SK-N-SH (cell line): ENCODE data around the gene LAGE3. TPM values are rescaled to one million over a fixed set of nuclear protein-coding genes. Genes with fewer than 3 reads are reported as not detected.

ENCODE experiments used
- CTCF ChIA-PET: fragments of 300-600, 350-600 bp; formaldehyde crosslinking; extraction: SDS; loops from one replicate; lab custom pipeline; 2021; lab: Yijun Ruan, JAX
- POLR2A ChIA-PET: fragments of 350-600 bp; sonication (Branson Sonifier 250); formaldehyde crosslinking; extraction: SDS; loops from one replicate; lab custom pipeline; 2020; ENCODE audit warnings: antibody characterized with exemption, inconsistent platforms; lab: Yijun Ruan, JAX
- DNase-seq: peaks from one replicate; pipeline ENCODE4 v3.0.0; 2012
- H2AFZ ChIP-seq: fragments of 200-600 bp; sonication (generic); 2 replicates; pipeline ENCODE4 v1.8.1; 2016; ENCODE audit warnings: antibody characterized with exemption, mild to moderate bottlenecking, low read depth
- H3F3A ChIP-seq: fragments of 200-600 bp; sonication (generic); replicated peaks from 2 replicates; pipeline ENCODE3; 2016; ENCODE audit warnings: antibody characterized with exemption, mild to moderate bottlenecking; ENCODE audit not compliant: insufficient read depth
- H3K27ac ChIP-seq, 2 experiments: fragments of 200-500 bp in 1 of 2; fragments of 200-600 bp in 1 of 2; sonication (Bioruptor generic) in 1 of 2; sonication (generic), shearing (Covaris generic) in 1 of 2; 2 replicates each; pipeline versions ENCODE4 v1.5.1 to v1.6.1; 2014 to 2016; ENCODE audit warnings: low read depth in 2 of 2, inconsistent platforms in 1 of 2, low read length in 1 of 2, mild to moderate bottlenecking in 1 of 2, mixed read lengths in 1 of 2
- H3K27me3 ChIP-seq: fragments of 200-600 bp; sonication (generic), shearing (Covaris generic); 2 replicates; pipeline ENCODE4 v1.6.1; 2016; ENCODE audit warnings: mixed run types; ENCODE audit not compliant: insufficient read depth
- H3K36me3 ChIP-seq, 2 experiments: fragments of 200-500 bp in 1 of 2; fragments of 200-600 bp in 1 of 2; sonication (Bioruptor generic) in 1 of 2; sonication (generic) in 1 of 2; replicated peaks in 1 of 2; 2 replicates each; pipeline versions ENCODE3 to v1.5.1; 2014 to 2016; ENCODE audit warnings: low read length in 1 of 2, mild to moderate bottlenecking in 1 of 2; ENCODE audit not compliant: insufficient read depth in 2 of 2, control insufficient read depth in 1 of 2
- H3K4me1 ChIP-seq, 2 experiments: fragments of 200-500 bp in 1 of 2; fragments of 200-600 bp in 1 of 2; sonication (Bioruptor generic) in 1 of 2; sonication (generic), shearing (Covaris generic) in 1 of 2; 2 replicates each; pipeline versions ENCODE4 v1.5.1 to v1.6.1; 2014 to 2016; ENCODE audit warnings: low read depth in 1 of 2, low read length in 1 of 2, mixed run types in 1 of 2; ENCODE audit not compliant: insufficient read depth in 2 of 2, control insufficient read depth in 1 of 2
- H3K4me2 ChIP-seq: fragments of 200-600 bp; sonication (generic), shearing (Covaris generic); 2 replicates; pipeline ENCODE4 v1.6.1; 2017; ENCODE audit warnings: mixed run types
- H3K4me3 ChIP-seq, 2 experiments: fragments of 200-500 bp in 1 of 2; fragments of 200-600 bp in 1 of 2; sonication (Bioruptor generic) in 1 of 2; sonication (generic), shearing (Covaris generic) in 1 of 2; 2 replicates each; pipeline versions ENCODE4 v1.5.1 to v1.8.1; 2014 to 2016; ENCODE audit warnings: low read depth in 2 of 2, inconsistent platforms in 1 of 2, low read length in 1 of 2, mild to moderate bottlenecking in 1 of 2, mixed read lengths in 1 of 2, moderate library complexity in 1 of 2
- H3K79me2 ChIP-seq: fragments of 200-600 bp; sonication (generic); 2 replicates; pipeline ENCODE4 v1.8.1; 2017; ENCODE audit warnings: mild to moderate bottlenecking; ENCODE audit not compliant: insufficient read depth
- H3K9ac ChIP-seq: fragments of 200-600 bp; sonication (generic); 2 replicates; pipeline ENCODE4 v1.6.1; 2017; ENCODE audit warnings: mixed run types
- H3K9me2 ChIP-seq: fragments of 200-600 bp; sonication (generic); 2 replicates; pipeline ENCODE4 v1.6.1; 2017; ENCODE audit warnings: mixed run types
- H3K9me3 ChIP-seq: fragments of 200-600 bp; sonication (generic); 2 replicates; pipeline ENCODE4 v1.6.1; 2017; ENCODE audit warnings: mixed run types, mild to moderate bottlenecking, moderate library complexity
- H4K20me1 ChIP-seq: fragments of 200-600 bp; sonication (generic); 2 replicates; pipeline ENCODE4 v1.6.1; 2017; ENCODE audit warnings: mild to moderate bottlenecking, mixed run types; ENCODE audit not compliant: insufficient read depth
- FOSL2 ChIP-seq: IDR thresholded peaks from 2 replicates; pipeline ENCODE4 v1.4.0; 2012; ENCODE audit warnings: low read depth, mild to moderate bottlenecking, moderate library complexity, borderline replicate concordance
- FOXJ3 ChIP-seq: sonication (generic); formaldehyde crosslinking; IDR thresholded peaks from 2 replicates; pipeline ENCODE4 v1.5.1; 2020; ENCODE audit warnings: mild to moderate bottlenecking, missing genetic modification reagents
- GABPA ChIP-seq: IDR thresholded peaks from 2 replicates; pipeline ENCODE4 v1.4.0; 2012; ENCODE audit warnings: low read depth, mild to moderate bottlenecking
- GATA2 ChIP-seq: sonication (generic); formaldehyde crosslinking; IDR thresholded peaks from 2 replicates; pipeline ENCODE4 v1.5.0; 2020; ENCODE audit warnings: mild to moderate bottlenecking, missing genetic modification reagents
- JUND ChIP-seq: IDR thresholded peaks from 2 replicates; pipeline ENCODE4 v1.4.0; 2012
- MXI1 ChIP-seq: IDR thresholded peaks from 2 replicates; pipeline ENCODE4 v1.6.1; 2012; ENCODE audit warnings: mild to moderate bottlenecking, low read depth, low read length, improper control_type of control experiment
- NFIC ChIP-seq: IDR thresholded peaks from 2 replicates; pipeline ENCODE4 v1.4.0; 2012; ENCODE audit warnings: borderline replicate concordance
- POLR2AphosphoS5 ChIP-seq: IDR thresholded peaks from 2 replicates; pipeline ENCODE4 v1.6.1; 2012; ENCODE audit warnings: low read depth, low read length
- RFX5 ChIP-seq: IDR thresholded peaks from 2 replicates; pipeline ENCODE4 v1.6.1; 2012; ENCODE audit warnings: mild to moderate bottlenecking, improper control_type of control experiment, low read length
- RXRA ChIP-seq: IDR thresholded peaks from 2 replicates; pipeline ENCODE4 v1.4.0; 2012; ENCODE audit warnings: low read depth, mild to moderate bottlenecking, borderline replicate concordance
- SIN3A ChIP-seq: IDR thresholded peaks from 2 replicates; pipeline ENCODE4 v1.6.1; 2012; ENCODE audit warnings: low read depth, mild to moderate bottlenecking, low read length, moderate library complexity, borderline replicate concordance
- SMC3 ChIP-seq: IDR thresholded peaks from 2 replicates; pipeline ENCODE4 v1.6.1; 2012; ENCODE audit warnings: low read depth, low read length, improper control_type of control experiment
- TAF1 ChIP-seq: IDR thresholded peaks from 2 replicates; pipeline ENCODE4 v1.6.1; 2012; ENCODE audit warnings: low read depth, mild to moderate bottlenecking, low read length, moderate library complexity, borderline replicate concordance
- TEAD4 ChIP-seq: IDR thresholded peaks from 2 replicates; pipeline ENCODE4 v1.4.0; 2012; ENCODE audit warnings: mild to moderate bottlenecking, borderline replicate concordance; ENCODE audit not compliant: insufficient read depth
- USF1 ChIP-seq: IDR thresholded peaks from 2 replicates; pipeline ENCODE4 v1.4.0; 2012; ENCODE audit warnings: low read depth, borderline replicate concordance
- USF2 ChIP-seq: fragments of 150-350 bp; IDR thresholded peaks from 2 replicates; pipeline ENCODE4 v1.6.1; 2017; ENCODE audit warnings: antibody characterized with exemption, low read length, low read depth, borderline replicate concordance
- YY1 ChIP-seq: IDR thresholded peaks from 2 replicates; pipeline ENCODE4 v1.4.0; 2012; ENCODE audit warnings: low read depth, mild to moderate bottlenecking
- WGBS: methylation state at CpG from one replicate; pipeline ENCODE4 v1.1.6; 2017; ENCODE audit warnings: low lambda C conversion rate; 5-methylcytosine and 5-hydroxymethylcytosine counted together
- polyA plus RNA-seq, 3 experiments: library from polyadenylated mRNA; depleted of rRNA; stranded (reverse); fragments of >200 nt; gene quantifications; 2 replicates each; pipeline ENCODE4 v1.2.3, GENCODE V29; 2012
- TF ChIP-seq, protein P1 (sequence below): fragments of 200-600 bp; sonication (generic); IDR thresholded peaks from 2 replicates; pipeline ENCODE4 v1.6.1; 2017; ENCODE audit warnings: antibody characterized with exemption, mild to moderate bottlenecking, moderate library complexity
- TF ChIP-seq, protein P2 (sequence below): fragments of 150-350 bp; IDR thresholded peaks from 2 replicates; pipeline ENCODE4 v1.6.1; 2016; ENCODE audit warnings: mild to moderate bottlenecking, low read depth, low read length
- TF ChIP-seq, protein P3 (sequence below): IDR thresholded peaks from 2 replicates; pipeline ENCODE4 v1.6.1; 2012; ENCODE audit warnings: mild to moderate bottlenecking, low read depth, low read length, moderate library complexity

Gene LAGE3
- polyA plus RNA-seq, 1 of the 3 experiments (the other 2 are of a cell fraction): 37.2 TPM

DNA sequence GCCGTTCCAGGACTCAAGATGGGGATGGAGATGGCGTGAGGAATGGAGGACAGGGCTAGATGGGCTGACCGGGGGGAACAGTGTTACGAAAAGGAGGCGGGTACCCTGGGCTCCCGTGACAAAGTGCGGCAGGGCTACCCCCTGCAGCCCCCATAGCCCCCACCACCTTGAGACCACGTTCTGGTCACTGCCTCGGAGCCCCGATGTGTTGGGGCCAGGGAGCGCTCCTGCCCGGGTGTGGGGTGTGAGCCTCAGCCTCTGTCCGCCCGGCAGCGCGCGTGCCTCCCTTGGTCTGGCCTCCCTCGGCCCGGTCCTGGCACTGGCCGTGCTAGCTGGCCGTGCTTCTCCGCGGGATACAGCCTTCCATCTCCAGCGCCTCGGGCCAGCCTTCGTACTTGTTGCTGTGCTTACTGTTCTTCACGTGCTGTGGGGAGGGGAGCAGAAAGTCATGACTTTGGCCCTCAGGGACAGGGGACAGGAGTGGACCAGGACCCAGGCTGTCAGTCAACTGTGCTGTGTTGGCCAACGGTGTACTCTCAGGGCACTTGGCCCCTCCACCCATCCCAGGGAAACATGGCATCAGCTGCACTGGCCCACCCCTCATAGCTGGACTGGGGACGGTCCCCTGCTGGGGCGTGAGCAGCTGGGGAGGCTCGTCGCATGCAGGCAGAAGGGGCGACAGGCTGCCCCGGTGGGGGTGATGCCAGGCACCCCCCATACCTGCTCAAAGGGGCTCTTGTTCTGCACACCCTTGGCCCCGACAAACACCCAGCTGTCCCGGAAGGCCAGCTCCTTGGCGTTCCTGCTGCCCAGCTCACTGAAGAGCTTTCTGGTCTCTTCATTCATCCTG lies 27.6 kb upstream of the LAGE3 start:
- Histone ChIP-seq H3K4me1 (no peaks in the 10 kb centered on the region), H4K20me1 (no peaks in the 10 kb centered on the region), H3K27me3 (no peaks in the 10 kb centered on the region; the same call in 1 of the 2 replicates), H3K79me2 (no peaks in the 10 kb centered on the region), H3F3A (no peaks in the 10 kb centered on the region), H3K4me2 (no peak overlapping the region), H3K4me3 (no peak overlapping the region), H3K9me2 (no peaks in the 10 kb centered on the region), H3K9me3 (no peaks in the 10 kb centered on the region), H3K27ac (no peak overlapping the region), H3K36me3 (no peaks in the 10 kb centered on the region), H2AFZ (no peak overlapping the region), H3K9ac (no peak overlapping the region)
- TF ChIP-seq NFIC (no peak), TEAD4 (no peak), MXI1 (no peak), TAF1 (no peak), RXRA (no peak), FOXJ3 (CRISPR knock-in tag) (no peak), SIN3A (no peak), FOSL2 (no peak), JUND (no peak), YY1 (no peak), RFX5 (no peak), USF1 (no peak), GABPA (no peak), POLR2AphosphoS5 (no peak), USF2 (no peak), GATA2 (no peak), SMC3 (no peak)
- TF ChIP-seq, protein P1, sequence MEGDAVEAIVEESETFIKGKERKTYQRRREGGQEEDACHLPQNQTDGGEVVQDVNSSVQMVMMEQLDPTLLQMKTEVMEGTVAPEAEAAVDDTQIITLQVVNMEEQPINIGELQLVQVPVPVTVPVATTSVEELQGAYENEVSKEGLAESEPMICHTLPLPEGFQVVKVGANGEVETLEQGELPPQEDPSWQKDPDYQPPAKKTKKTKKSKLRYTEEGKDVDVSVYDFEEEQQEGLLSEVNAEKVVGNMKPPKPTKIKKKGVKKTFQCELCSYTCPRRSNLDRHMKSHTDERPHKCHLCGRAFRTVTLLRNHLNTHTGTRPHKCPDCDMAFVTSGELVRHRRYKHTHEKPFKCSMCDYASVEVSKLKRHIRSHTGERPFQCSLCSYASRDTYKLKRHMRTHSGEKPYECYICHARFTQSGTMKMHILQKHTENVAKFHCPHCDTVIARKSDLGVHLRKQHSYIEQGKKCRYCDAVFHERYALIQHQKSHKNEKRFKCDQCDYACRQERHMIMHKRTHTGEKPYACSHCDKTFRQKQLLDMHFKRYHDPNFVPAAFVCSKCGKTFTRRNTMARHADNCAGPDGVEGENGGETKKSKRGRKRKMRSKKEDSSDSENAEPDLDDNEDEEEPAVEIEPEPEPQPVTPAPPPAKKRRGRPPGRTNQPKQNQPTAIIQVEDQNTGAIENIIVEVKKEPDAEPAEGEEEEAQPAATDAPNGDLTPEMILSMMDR: no peak
- TF ChIP-seq, protein P2, sequence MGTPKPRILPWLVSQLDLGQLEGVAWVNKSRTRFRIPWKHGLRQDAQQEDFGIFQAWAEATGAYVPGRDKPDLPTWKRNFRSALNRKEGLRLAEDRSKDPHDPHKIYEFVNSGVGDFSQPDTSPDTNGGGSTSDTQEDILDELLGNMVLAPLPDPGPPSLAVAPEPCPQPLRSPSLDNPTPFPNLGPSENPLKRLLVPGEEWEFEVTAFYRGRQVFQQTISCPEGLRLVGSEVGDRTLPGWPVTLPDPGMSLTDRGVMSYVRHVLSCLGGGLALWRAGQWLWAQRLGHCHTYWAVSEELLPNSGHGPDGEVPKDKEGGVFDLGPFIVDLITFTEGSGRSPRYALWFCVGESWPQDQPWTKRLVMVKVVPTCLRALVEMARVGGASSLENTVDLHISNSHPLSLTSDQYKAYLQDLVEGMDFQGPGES: no peak
- TF ChIP-seq, protein P3, sequence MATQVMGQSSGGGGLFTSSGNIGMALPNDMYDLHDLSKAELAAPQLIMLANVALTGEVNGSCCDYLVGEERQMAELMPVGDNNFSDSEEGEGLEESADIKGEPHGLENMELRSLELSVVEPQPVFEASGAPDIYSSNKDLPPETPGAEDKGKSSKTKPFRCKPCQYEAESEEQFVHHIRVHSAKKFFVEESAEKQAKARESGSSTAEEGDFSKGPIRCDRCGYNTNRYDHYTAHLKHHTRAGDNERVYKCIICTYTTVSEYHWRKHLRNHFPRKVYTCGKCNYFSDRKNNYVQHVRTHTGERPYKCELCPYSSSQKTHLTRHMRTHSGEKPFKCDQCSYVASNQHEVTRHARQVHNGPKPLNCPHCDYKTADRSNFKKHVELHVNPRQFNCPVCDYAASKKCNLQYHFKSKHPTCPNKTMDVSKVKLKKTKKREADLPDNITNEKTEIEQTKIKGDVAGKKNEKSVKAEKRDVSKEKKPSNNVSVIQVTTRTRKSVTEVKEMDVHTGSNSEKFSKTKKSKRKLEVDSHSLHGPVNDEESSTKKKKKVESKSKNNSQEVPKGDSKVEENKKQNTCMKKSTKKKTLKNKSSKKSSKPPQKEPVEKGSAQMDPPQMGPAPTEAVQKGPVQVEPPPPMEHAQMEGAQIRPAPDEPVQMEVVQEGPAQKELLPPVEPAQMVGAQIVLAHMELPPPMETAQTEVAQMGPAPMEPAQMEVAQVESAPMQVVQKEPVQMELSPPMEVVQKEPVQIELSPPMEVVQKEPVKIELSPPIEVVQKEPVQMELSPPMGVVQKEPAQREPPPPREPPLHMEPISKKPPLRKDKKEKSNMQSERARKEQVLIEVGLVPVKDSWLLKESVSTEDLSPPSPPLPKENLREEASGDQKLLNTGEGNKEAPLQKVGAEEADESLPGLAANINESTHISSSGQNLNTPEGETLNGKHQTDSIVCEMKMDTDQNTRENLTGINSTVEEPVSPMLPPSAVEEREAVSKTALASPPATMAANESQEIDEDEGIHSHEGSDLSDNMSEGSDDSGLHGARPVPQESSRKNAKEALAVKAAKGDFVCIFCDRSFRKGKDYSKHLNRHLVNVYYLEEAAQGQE: no peak
- WGBS: 52% methylated on average over 5 of the region's 37 CpGs
- ChIA-PET POLR2A (no interaction called here), CTCF (no interaction called here)
- no peak for DNase-seq
